Thoracic aorta endothelial cell (primary cell): ENCODE results near the gene ASGR2. TPM values are rescaled to one million over a fixed set of nuclear protein-coding genes. Genes with fewer than 3 reads are reported as not detected.

Source experiments
- small RNA-seq: library from RNA; depleted of rRNA; stranded (forward); fragments of <200 nt; gene quantifications from one replicate; pipeline ENCODE3, GENCODE V24; 2012
- total RNA-seq: library from RNA; depleted of rRNA; stranded (reverse); fragments of >200 nt; gene quantifications from 2 replicates; pipeline ENCODE4 v1.2.3, GENCODE V29; 2012

Gene ASGR2
- total RNA-seq = not detected in 2 replicates

GRCh38 chr17:7114241-7114874, at the start of gene ASGR2:
Gene ASGR2, minus strand, starts transcription at chr17:7114822. Its CDS starts 582 bp downstream, at chr17:7114240.

GRCh38 chr17:7079581-7080455, 34.8 kb downstream of the ASGR2 start, which contains the start of gene CLEC10A:
Gene CLEC10A, minus strand, starts transcription at chr17:7080251. Its CDS starts 1,439 bp downstream, at chr17:7078812.

Small RNA genes within 50 kb of the gene (small RNA-seq; reads per million reads assigned to genes)
- gene AC120057.1 = 0.49 reads per million

Other genes starting within 250 kb of the ASGR2 start
- gene ALOX12, start 118.8 kb downstream of the ASGR2 start, total RNA-seq = not detected in 2 replicates
- gene RNASEK, start 102.2 kb downstream of the ASGR2 start, total RNA-seq = 43.6 and 68.1 TPM in 2 replicates
- 86.7 and 109 TPM in 2 replicates for gene BCL6B, start 91.8 kb downstream of the ASGR2 start, total RNA-seq
- gene SLC16A13, start 78.8 kb downstream of the ASGR2 start, total RNA-seq = 2.5 and 3.0 TPM in 2 replicates
- 0.36 and 0.66 TPM in 2 replicates for gene SLC16A11, start 70.7 kb downstream of the ASGR2 start, total RNA-seq
- not detected in 2 replicates for gene CLEC10A, start 34.6 kb downstream of the ASGR2 start, total RNA-seq
- gene ASGR1, start 64.5 kb upstream of the ASGR2 start, total RNA-seq = 5.8 and 9.7 TPM in 2 replicates
- 13.2 and 14.8 TPM in 2 replicates for gene DLG4, start 105.0 kb upstream of the ASGR2 start, total RNA-seq
- 164 and 181 TPM in 2 replicates for gene ACADVL, start 105.1 kb upstream of the ASGR2 start, total RNA-seq
- gene DVL2, start 119.7 kb upstream of the ASGR2 start, total RNA-seq = 39.8 and 51.8 TPM in 2 replicates
- gene PHF23, start 124.6 kb upstream of the ASGR2 start, total RNA-seq = 38.1 and 38.3 TPM in 2 replicates
- 206 and 343 TPM in 2 replicates for gene GABARAP, start 127.6 kb upstream of the ASGR2 start, total RNA-seq
- 33.8 and 45.2 TPM in 2 replicates for gene CTDNEP1, start 136.9 kb upstream of the ASGR2 start, total RNA-seq
- gene ELP5, start 137.4 kb upstream of the ASGR2 start, total RNA-seq = 32.0 and 36.4 TPM in 2 replicates
- gene CLDN7, start 147.7 kb upstream of the ASGR2 start, total RNA-seq = 19.0 and 22.7 TPM in 2 replicates
- under 0.01 and 0.14 TPM in 2 replicates for gene SLC2A4, start 166.9 kb upstream of the ASGR2 start, total RNA-seq
- gene YBX2, start 179.8 kb upstream of the ASGR2 start, total RNA-seq = 0.13 and 0.14 TPM in 2 replicates
- gene EIF5A, start 192.8 kb upstream of the ASGR2 start, total RNA-seq = 863 and 945 TPM in 2 replicates
- 44.3 and 44.5 TPM in 2 replicates for gene GPS2, start 200.5 kb upstream of the ASGR2 start, total RNA-seq
- gene NEURL4, start 214.5 kb upstream of the ASGR2 start, total RNA-seq = 17.3 and 23.5 TPM in 2 replicates
- gene ACAP1, start 221.7 kb upstream of the ASGR2 start, total RNA-seq = not detected in 2 replicates
- gene KCTD11, start 237.3 kb upstream of the ASGR2 start, total RNA-seq = 2.1 and 2.6 TPM in 2 replicates
- not detected in 2 replicates for gene TMEM95, start 240.3 kb upstream of the ASGR2 start, total RNA-seq